GM12874 (cell line): Measurements from ENCODE around the gene DSC3.

Experiments
- CTCF ChIP-seq: IDR thresholded peaks from 2 replicates; pipeline ENCODE4 v1.5.1; 2011; ENCODE audit warnings: low read depth, mild to moderate bottlenecking, control low read depth, low read length, moderate library complexity; ENCODE audit not compliant: insufficient read depth

DSC3 gene

DNA sequence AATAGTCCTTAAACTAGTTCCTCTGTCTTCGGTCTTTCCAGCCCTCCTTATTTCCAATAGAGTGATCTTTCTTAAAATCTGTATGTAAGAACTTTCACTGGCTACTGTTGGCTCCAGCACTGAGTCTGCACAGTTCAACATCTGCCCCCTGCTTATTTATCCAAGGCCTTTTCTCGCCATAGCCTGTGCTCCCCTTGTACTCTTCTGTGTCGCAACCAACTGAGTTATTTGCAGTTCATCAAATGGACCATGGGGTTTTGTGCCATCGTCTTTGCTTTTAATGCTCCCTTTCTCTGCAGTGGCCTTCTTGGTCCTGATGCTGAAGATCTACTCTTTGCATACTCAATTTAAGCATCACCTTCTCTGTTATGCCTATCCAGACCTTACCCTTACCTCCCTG is 77.3 kb downstream of the DSC3 start:
- TF ChIP-seq CTCF, result no peak

GRCh38 chr18:30960661-30961060 is 81.9 kb downstream of the DSC3 start:
- TF ChIP-seq CTCF, result no peak

GRCh38 chr18:30957066-30957465 is 85.5 kb downstream of the DSC3 start:
- no peak for TF ChIP-seq CTCF

GRCh38 chr18:30954262-30954661 is 88.3 kb downstream of the DSC3 start:
- no peak for TF ChIP-seq CTCF

DNA sequence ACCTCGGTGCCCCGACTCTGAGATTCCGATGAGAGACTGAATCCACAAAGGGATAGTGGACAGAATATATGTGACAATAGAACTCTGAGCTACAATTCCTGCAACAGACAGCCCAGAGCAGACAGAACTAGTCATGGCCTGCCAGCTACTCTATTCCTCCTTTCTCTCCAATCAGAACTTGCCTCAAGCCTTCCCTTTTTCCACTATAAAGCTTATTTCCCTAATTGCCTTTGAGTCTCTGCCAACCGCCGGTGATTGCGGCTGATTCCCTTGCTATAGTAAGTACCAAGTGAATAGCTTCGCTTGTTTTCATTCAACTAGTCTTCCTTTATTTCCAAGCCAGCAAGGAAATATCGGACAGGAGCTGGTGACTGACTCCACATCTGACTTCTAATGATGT is 96.8 kb downstream of the DSC3 start:
- TF ChIP-seq CTCF, result no peak

DNA sequence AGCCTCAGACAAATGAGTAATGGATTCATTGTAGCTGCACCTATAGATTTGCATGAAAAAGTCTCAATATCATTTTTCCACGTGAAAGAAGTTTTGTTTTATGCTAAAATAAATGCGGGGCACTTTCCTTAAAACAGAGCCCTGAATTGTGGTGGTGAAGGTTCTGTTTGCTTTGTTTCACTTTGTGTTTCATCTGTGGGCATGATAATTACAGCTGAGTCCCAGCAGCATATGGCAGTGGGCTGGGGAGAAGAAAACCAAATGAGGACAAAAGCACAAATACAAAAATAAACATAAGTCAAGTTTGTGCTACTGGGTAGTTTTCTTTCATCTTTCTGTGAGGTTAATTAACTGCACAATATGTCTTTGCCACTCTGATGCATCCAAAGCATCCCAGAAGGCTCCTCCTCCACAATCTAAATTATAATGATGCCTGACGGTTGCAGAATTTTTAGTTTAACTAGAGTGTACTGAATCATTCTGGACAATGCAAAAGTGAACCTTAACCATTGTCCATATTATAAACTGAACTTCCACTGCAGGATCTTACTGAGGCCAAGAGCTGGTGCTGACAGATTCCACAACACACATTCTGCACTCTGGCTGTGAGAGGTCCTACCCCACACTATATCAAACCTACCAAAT is 97.6 kb downstream of the DSC3 start:
- no peak for TF ChIP-seq CTCF

GRCh38 chr18:30940952-30941539 is 101.5 kb downstream of the DSC3 start:
- TF ChIP-seq CTCF, result no peak
